LNCaP clone FGC (cell line): ENCODE data around the gene STXBP6.
A peak's percentile ranks its signal among the peaks of the same experiment; 100 is the strongest.

Source experiments
- DNase-seq: peaks from one replicate; pipeline ENCODE4 v3.0.0-alpha.2; 2011; ENCODE audit warnings: low read depth
- H3K4me3 ChIP-seq: 2 replicates; pipeline ENCODE4 v1.5.1; 2011; ENCODE audit warnings: mild to moderate bottlenecking, low read depth, low read length, control low read depth
- CTCF ChIP-seq: IDR thresholded peaks from 2 replicates; pipeline ENCODE4 v1.5.1; 2012; ENCODE audit warnings: mild to moderate bottlenecking; ENCODE audit not compliant: control insufficient read depth, insufficient read depth; ENCODE audit errors: extremely low read depth

STXBP6 gene

GRCh38 chr14:25044106-25044698 is 5.7 kb downstream of the STXBP6 start:
- no peak for DNase-seq
- no peak overlapping the region for H3K4me3 ChIP-seq
- no peak for TF ChIP-seq CTCF

GRCh38 chr14:25042362-25043299 is 7.3 kb downstream of the STXBP6 start:
- peak; percentile 59 for DNase-seq
- H3K4me3 ChIP-seq, result no peak overlapping the region
- TF ChIP-seq CTCF, result peak; percentile 80

GRCh38 chr14:25041898-25042297 is 8.0 kb downstream of the STXBP6 start:
- DNase-seq, result no peak
- H3K4me3 ChIP-seq, result no peak overlapping the region
- no peak for TF ChIP-seq CTCF

- no peak for DNase-seq
Measured at GRCh38 chr14:25041484-25041883, 8.5 kb downstream of the STXBP6 start.

GRCh38 chr14:25039933-25040332 is 10.0 kb downstream of the STXBP6 start:
- no peak overlapping the region for H3K4me3 ChIP-seq
- DNase-seq, result no peak
- TF ChIP-seq CTCF, result no peak

More at GRCh38 chr14:25041484-25041883, 8.5 kb downstream of the STXBP6 start:
- no peak overlapping the region for H3K4me3 ChIP-seq
- TF ChIP-seq CTCF, result no peak

- no peak for TF ChIP-seq CTCF
- DNase-seq, result no peak
- no peak overlapping the region for H3K4me3 ChIP-seq
Measured at GRCh38 chr14:25038044-25038668, 11.8 kb downstream of the STXBP6 start.
